Immature natural killer cell (primary cell): Measurements from ENCODE around the gene FOXK1. TPM values are rescaled to one million over a fixed set of nuclear protein-coding genes. Genes with fewer than 3 reads are reported as not detected.

Source experiments
- DNase-seq, 3 donors: peaks; one replicate each; pipeline ENCODE4 v3.0.0; 2022; ENCODE audit warnings: mixed read lengths in 1 of 3
- H3K27ac Mint-ChIP-seq, 6 donors: one replicate each; pipeline ENCODE4 v1.8.0; 2020; ENCODE audit warnings: mixed read lengths in 6 of 6, mild to moderate bottlenecking in 5 of 6, inconsistent platforms in 4 of 6, moderate library complexity in 3 of 6
- H3K27me3 Mint-ChIP-seq, 3 donors: one replicate each; pipeline ENCODE4 v1.8.0; 2020 to 2021; ENCODE audit warnings: low read depth in 3 of 3, mild to moderate bottlenecking in 3 of 3, mixed read lengths in 3 of 3, moderate library complexity in 3 of 3, inconsistent platforms in 1 of 3
- H3K36me3 Mint-ChIP-seq, 3 donors: one replicate each; pipeline ENCODE4 v1.8.0; 2020; ENCODE audit warnings: mixed read lengths in 3 of 3, inconsistent platforms in 2 of 3, mild to moderate bottlenecking in 2 of 3
- H3K4me1 Mint-ChIP-seq, 2 donors: one replicate each; pipeline ENCODE4 v1.8.0; 2020; ENCODE audit warnings: inconsistent platforms in 2 of 2, mild to moderate bottlenecking in 2 of 2, mixed read lengths in 2 of 2, moderate library complexity in 1 of 2
- H3K4me3 Mint-ChIP-seq, 5 donors: one replicate each; pipeline ENCODE4 v1.8.0; 2020; ENCODE audit warnings: mild to moderate bottlenecking in 5 of 5, mixed read lengths in 5 of 5, inconsistent platforms in 3 of 5, moderate library complexity in 3 of 5
- H3K9me3 Mint-ChIP-seq, 6 donors: one replicate each; pipeline ENCODE4 v1.8.0; 2020; ENCODE audit warnings: mild to moderate bottlenecking in 6 of 6, mixed read lengths in 6 of 6, inconsistent platforms in 4 of 6, moderate library complexity in 3 of 6
- polyA plus RNA-seq, 3 donors: library from polyadenylated mRNA; unstranded; fragments of 300-500 nt; fragmentation: Illumina TruSeq; gene quantifications; one replicate each; pipeline ENCODE4 v1.2.3, GENCODE V29; 2021

The FOXK1 gene
- polyA plus RNA-seq, 3 donors from 2014 or later, result 1.1 to 3.4 (median 1.5) TPM

DNA sequence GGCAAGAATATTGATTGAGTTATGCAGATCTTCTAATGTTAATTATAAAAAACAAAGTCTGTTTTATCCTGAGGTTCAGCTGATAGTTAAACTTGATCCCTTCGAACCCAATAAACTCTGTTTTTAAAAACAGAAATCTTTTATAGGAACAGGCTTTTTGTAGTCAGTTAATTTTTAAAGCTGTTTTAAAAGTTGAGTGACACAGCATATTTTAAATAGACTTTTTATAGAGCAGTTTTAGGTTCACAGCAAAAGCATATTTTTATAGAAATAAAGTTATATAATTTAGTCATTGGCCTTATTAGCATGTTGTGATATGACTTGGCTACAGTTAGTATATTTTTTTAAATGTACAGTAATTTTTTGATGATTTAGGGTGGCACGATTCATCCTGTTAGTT, 11.1 kb downstream of the FOXK1 start:
- Mint-ChIP-seq H3K27me3 (no peaks in the 10 kb centered on the region), H3K36me3 (no peaks in the 10 kb centered on the region), H3K4me3 (no peak overlapping the region), H3K27ac (no peak overlapping the region), H3K4me1 (peaks cover 63 to 85% of the 10 kb centered on the region in 2 donors), H3K9me3 (peaks cover 0 to 2% (median 0%) of the 10 kb centered on the region in 6 donors)
- no peak for DNase-seq

DNA sequence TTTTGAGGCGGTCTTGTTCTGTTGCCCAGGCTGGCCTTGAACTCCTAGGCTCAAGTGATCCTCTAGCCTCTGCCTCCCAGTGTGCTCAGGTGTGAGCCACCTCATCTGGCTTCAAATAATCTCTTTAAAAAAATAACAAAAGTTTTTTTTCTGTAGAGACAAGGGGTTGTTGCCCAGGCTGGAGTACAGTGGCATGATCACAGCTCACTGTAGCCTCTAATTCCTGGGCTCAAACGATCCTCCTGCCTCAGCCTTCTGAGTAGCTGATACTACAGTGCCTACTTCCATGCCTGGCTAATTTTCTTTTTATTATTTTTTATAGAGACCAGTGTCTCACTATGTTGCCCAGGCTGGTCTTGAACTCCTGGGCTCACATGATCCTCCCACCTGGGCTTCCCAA, 11.7 kb downstream of the FOXK1 start:
- no peak for DNase-seq
- no peaks in the 10 kb centered on the region for H3K27me3 Mint-ChIP-seq
- H3K4me1 Mint-ChIP-seq, result peaks cover 59 to 83% of the 10 kb centered on the region in 2 donors
- no peak overlapping the region for H3K4me3 Mint-ChIP-seq
- H3K27ac Mint-ChIP-seq, result no peak overlapping the region
- peaks cover 0 to 2% (median 0%) of the 10 kb centered on the region in 6 donors for H3K9me3 Mint-ChIP-seq
- no peaks in the 10 kb centered on the region for H3K36me3 Mint-ChIP-seq

DNA sequence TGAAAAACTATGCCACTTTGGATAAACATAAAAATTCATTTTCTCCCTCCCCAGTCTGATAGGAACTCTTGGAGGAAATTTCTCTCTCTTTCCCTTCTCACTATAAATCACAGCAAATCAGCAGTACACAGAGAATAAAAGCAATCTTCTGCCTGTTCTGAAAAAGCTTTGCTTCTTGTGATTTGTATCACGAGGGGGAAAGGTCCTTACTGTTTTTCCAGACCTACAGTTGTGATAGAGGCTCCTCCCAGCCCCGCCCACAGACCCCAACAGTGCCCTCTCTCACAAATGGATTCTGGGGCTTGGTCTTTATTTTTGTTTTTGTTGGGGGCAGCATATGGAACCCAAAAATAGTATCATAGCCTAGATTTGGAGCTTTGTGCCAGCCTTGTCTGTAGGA, 12.2 kb downstream of the FOXK1 start:
- Mint-ChIP-seq H3K4me1 (peaks cover 55 to 78% of the 10 kb centered on the region in 2 donors), H3K27ac (no peak overlapping the region), H3K36me3 (no peaks in the 10 kb centered on the region), H3K4me3 (no peak overlapping the region), H3K9me3 (peaks cover 0 to 2% (median 0%) of the 10 kb centered on the region in 6 donors), H3K27me3 (no peaks in the 10 kb centered on the region)
- no peak for DNase-seq

DNA sequence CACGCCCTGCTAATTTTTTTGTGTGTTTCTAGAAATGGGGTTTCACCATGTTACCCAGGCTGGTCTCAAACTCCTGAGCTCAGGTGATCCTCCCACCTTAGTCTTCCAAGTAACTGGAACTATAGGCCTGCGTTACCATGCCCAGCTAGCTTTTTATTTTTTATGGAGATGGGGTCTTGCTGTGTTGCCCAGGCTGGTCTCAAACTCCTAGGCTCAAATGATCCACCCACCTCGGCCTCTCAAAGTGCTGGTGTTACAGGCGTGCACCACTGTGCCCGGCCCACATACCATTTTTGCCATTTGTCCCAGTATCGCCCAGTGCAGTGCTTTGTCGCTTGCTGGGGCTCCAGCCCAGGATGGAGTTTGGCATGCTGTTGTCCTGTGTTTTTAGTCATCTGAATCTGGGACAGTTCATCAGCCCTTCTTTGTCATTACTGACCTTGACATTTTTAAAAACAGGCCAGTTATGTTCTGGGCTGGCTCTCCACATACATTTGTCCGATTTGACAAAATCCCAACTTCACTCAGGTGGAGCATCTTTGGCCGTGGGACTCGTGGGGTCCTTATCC, 16.7 kb downstream of the FOXK1 start:
- no peak overlapping the region for H3K4me3 Mint-ChIP-seq
- H3K36me3 Mint-ChIP-seq, result no peaks in the 10 kb centered on the region
- peaks cover 41 to 63% of the 10 kb centered on the region in 2 donors for H3K4me1 Mint-ChIP-seq
- DNase-seq, result no peak
- H3K27me3 Mint-ChIP-seq, result no peaks in the 10 kb centered on the region
- H3K9me3 Mint-ChIP-seq, result no peaks in the 10 kb centered on the region
- peak overlapping the region in 1 of 6 donors; percentile 28 for H3K27ac Mint-ChIP-seq

DNA sequence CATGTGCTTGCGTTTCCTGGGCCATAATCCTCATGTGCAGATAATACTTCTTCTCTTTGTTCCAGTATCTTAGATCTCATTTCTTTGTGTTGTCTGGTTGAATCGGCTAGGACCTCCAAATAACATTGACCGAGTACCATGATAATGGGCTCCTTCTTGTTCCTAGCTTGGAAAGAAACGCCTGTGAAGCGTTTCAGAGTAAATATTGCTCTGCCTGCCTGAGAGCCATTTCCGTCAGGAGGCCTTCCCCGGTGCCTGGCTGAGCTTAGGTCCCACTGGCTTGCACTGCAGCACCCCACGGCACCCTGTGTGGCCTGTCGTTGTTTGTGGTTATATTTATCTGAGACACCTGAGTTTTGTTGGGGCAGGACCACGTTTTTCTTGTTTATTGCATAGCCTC, 17.7 kb downstream of the FOXK1 start:
- peak overlapping the region in 1 of 6 donors; percentile 30 for H3K27ac Mint-ChIP-seq
- peaks cover 38 to 60% of the 10 kb centered on the region in 2 donors for H3K4me1 Mint-ChIP-seq
- H3K9me3 Mint-ChIP-seq, result no peaks in the 10 kb centered on the region
- H3K27me3 Mint-ChIP-seq, result no peaks in the 10 kb centered on the region
- no peaks in the 10 kb centered on the region for H3K36me3 Mint-ChIP-seq
- no peak overlapping the region for H3K4me3 Mint-ChIP-seq
- DNase-seq, result no peak

DNA sequence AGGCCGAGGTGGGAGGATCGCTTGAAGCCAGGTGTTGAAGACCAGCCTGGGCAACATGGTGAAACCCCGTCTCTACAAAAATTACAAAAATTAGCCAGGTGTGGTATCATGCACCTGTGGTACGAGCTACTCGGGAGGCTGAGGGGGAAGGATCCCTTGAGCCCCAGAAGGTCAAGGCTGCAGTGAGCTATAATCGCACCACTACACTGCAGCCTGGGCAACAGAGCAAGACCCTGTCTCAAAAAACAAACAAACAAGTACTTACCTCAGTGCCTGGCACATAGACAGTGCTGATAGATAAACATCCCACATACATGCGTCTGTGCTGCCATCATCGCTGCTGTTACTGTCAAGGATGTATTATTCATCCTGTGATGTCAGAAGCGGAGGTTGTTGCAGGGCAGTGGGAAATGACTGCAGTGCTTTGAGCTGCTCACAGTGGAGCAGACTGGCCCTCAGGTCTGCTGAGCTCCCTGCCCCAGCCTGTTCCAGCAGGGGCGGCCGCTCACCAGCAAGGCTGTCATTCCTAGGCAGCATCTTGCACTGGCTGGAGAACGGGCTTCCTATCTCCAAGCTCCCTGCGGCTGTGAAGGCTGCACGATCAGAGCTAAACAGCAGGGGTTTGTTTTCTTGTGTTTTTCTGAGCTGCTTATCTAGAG, 18.6 kb downstream of the FOXK1 start:
- Mint-ChIP-seq H3K27ac (no peak overlapping the region), H3K4me1 (peaks cover 38 to 63% of the 10 kb centered on the region in 2 donors), H3K27me3 (peaks cover 0 to 3% (median 2%) of the 10 kb centered on the region in 3 donors), H3K36me3 (no peaks in the 10 kb centered on the region), H3K9me3 (no peaks in the 10 kb centered on the region), H3K4me3 (no peak overlapping the region)
- DNase-seq, result no peak

DNA sequence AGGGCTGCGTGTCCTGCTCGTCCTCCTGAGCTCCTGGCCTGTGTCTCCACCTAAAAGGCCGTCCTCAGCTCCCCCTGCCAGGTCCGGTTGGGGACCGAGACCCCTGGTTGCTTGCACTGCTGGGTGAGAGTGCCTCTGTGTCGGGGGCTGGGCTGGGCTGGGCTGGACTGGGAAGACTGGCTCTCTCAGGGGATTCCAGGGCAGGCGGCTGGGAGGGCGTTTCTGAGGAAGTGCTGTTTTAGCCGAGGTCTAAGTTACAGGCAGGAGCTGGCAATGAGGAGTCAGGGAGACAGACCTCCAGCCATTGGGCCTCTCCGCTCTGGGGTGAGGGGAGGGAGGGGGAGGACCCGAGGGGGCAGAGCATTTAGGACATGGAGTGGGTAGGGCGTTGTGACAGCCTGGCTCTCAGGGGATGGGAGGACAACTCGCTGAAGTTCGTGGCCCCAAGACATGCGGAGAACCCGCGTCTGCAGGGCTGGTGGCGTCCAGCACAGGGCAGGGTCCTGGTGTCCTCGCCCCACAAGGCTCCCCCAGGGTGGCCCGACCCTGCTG, 20.9 kb downstream of the FOXK1 start:
- H3K4me3 Mint-ChIP-seq, result peak overlapping the region in 1 of 5 donors; percentile 10
- H3K27ac Mint-ChIP-seq, result no peak overlapping the region
- peaks cover 0 to 4% (median 3%) of the 10 kb centered on the region in 3 donors for H3K27me3 Mint-ChIP-seq
- peaks cover 37 to 68% of the 10 kb centered on the region in 2 donors for H3K4me1 Mint-ChIP-seq
- no peaks in the 10 kb centered on the region for H3K9me3 Mint-ChIP-seq
- DNase-seq, result no peak
- no peaks in the 10 kb centered on the region for H3K36me3 Mint-ChIP-seq

DNA sequence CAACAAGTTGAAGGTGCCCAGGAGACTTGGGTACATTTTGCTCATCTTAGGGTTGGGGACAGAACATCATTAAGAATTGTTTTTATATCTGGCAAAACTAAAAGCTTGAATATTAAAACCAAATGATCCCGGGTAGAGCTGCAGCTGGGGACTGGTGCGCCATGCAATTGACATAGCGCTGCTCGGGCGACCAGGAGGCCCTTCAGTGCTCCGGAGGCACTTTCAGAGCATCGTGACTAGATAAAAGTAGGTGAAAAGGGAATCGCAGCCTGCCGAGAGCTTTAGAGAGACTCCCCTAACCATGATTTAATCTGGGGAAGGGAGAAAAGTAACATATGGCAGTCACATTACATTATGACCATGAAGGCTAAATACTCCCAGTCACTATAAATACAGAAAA, 21.4 kb downstream of the FOXK1 start:
- Mint-ChIP-seq H3K9me3 (no peaks in the 10 kb centered on the region), H3K4me3 (peak overlapping the region in 1 of 5 donors; percentile 10), H3K27me3 (peaks cover 0 to 4% (median 3%) of the 10 kb centered on the region in 3 donors), H3K4me1 (peaks cover 41 to 68% of the 10 kb centered on the region in 2 donors), H3K36me3 (no peaks in the 10 kb centered on the region), H3K27ac (no peak overlapping the region)
- DNase-seq, result no peak

DNA sequence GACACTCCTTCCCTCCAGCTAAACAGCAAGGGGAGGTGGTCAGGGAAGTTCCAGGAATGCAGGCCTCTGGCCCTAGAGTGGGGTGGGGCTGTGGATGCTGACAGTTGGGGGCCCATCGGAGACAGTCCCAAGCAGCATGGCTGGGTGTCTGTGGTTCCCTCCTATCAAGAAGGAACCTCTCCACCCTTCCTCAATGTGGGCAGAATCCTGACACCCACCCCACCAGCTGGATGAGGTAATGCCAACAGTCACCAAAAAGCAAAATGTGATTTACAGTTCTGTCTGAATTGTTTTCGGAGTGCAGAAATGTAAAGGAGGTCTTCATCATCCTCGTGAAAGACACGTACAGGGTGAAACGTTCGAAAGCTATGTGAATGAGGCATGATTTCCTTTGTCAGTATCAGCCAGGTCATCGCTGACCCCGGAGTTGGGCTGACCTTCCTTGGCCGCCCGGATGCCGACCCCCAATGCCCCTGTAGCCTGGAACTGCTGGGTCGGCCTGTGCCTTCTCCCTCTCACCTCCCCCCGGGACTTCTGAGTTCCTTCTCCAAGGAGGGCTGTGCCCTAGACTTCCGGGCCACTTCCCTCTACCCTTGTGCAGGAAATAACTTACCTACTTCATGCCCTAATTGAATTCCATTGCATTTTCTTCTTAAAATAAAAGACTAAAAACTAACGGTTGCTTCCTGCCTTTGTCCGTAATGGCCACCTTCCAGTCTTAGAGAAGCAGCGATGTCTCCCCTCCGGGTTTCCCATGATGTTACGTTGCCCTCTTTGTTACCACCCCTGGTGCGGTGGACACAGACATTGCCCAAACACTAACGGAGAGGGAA, 24.5 kb downstream of the FOXK1 start:
- Mint-ChIP-seq H3K4me1 (peaks cover 45 to 58% of the 10 kb centered on the region in 2 donors), H3K36me3 (no peaks in the 10 kb centered on the region), H3K27ac (no peak overlapping the region), H3K27me3 (peaks cover 0 to 6% (median 3%) of the 10 kb centered on the region in 3 donors), H3K9me3 (no peaks in the 10 kb centered on the region), H3K4me3 (peak overlapping the region in 1 of 5 donors; percentile 14)
- DNase-seq, result no peak

DNA sequence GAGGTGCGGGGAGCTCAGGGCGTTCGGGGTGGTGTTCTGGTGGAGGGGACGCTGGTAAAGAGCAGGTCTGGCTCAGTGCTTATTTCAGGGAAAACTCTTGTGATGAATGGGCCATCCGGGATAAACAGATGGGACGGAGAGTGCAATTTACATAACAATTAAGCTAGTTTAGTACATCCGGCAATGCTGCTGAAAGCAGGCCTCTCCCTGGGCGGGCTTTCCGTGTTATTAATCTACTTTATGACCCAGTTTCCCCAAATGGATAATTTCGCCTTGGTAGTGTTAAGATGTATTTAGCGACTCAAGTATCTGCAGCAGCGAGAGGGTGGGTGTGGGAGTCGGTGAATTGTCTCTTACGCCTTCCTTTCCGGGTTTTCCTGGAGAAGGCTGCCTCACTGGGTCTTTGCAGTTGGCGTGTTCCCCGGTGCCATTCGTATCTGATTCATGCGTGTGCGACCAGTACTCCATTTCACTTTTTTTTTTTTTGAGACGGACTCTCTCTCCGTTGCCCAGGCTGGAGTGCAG, 25.2 kb downstream of the FOXK1 start:
- Mint-ChIP-seq H3K9me3 (no peaks in the 10 kb centered on the region), H3K4me1 (peaks cover 49 to 65% of the 10 kb centered on the region in 2 donors), H3K27ac (no peak overlapping the region), H3K36me3 (no peaks in the 10 kb centered on the region), H3K4me3 (peak overlapping the region in 1 of 5 donors; percentile 14), H3K27me3 (peaks cover 0 to 6% (median 3%) of the 10 kb centered on the region in 3 donors)
- no peak for DNase-seq

DNA sequence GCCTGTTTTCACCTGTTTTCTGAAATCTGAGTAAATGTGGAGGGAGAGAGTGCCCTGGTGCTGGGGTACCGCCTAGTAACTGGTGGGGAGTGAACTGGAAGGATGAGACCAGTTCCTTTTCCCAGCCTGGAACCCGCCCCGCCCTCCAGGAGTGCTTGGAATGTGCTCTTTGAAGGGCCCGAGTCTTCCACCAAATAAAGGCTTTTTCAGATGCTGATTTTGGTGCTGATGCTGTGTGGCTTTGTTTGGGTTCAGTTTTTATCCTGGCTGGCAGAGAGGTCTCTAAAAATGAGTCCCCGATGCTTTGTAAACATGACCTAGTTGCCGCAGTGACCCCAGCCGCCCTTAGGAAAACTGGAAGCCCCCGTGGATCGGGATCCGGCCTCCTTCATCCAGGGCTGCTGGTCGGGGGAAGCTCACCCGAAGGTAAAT, 25.9 kb downstream of the FOXK1 start:
- peaks cover 51 to 72% of the 10 kb centered on the region in 2 donors for H3K4me1 Mint-ChIP-seq
- H3K4me3 Mint-ChIP-seq, result no peak overlapping the region
- H3K9me3 Mint-ChIP-seq, result no peaks in the 10 kb centered on the region
- H3K27me3 Mint-ChIP-seq, result peaks cover 0 to 6% (median 3%) of the 10 kb centered on the region in 3 donors
- H3K36me3 Mint-ChIP-seq, result no peaks in the 10 kb centered on the region
- H3K27ac Mint-ChIP-seq, result peak overlapping the region in 1 of 6 donors; percentile 34
- no peak for DNase-seq

DNA sequence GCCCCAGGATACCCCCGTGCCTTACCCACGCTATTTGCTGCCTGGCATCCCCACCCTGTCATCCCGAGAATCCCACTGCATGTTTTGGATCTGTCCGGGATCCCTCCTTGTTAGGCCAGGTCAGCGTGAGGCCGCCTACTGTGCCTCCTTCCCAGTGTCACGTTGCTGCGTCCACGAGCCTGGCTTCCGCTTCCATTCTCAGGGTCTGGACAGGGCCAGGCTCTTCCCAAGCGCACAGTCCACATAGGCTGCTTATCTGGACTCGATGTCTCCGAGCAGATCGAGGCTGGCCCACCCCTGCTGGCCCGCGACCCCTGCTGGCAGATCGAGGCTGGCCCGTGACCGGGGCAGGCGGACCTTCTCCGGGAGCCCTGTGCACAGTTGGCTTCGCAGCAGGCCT, 27.1 kb downstream of the FOXK1 start:
- no peaks in the 10 kb centered on the region for H3K36me3 Mint-ChIP-seq
- H3K4me3 Mint-ChIP-seq, result no peak overlapping the region
- DNase-seq, result no peak
- H3K9me3 Mint-ChIP-seq, result no peaks in the 10 kb centered on the region
- peaks cover 54 to 73% of the 10 kb centered on the region in 2 donors for H3K4me1 Mint-ChIP-seq
- H3K27ac Mint-ChIP-seq, result no peak overlapping the region
- peaks cover 0 to 6% (median 3%) of the 10 kb centered on the region in 3 donors for H3K27me3 Mint-ChIP-seq

DNA sequence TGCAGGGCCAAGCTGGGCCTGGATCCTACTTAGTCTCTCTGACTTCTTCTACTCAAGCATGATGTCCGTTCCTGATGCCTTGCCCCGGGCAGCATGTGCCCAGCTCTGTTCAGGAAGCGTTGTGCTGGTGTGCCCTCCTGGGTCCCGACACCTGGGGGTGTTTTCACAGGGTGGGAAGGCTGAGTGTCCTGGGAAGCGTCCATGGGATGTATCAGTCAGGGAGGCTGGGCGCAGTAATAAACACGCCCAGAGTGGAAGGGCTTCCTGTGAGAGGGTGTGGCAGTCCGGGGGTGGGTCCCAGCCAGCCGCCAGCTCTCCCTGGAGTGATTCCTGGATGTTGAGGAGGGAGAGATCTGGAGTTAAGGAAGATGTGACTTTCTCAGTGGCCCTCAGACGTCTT, 29.0 kb downstream of the FOXK1 start:
- Mint-ChIP-seq H3K4me1 (peaks cover 64 to 74% of the 10 kb centered on the region in 2 donors), H3K27ac (peak overlapping the region in 1 of 6 donors; percentile 44), H3K9me3 (no peaks in the 10 kb centered on the region), H3K36me3 (no peaks in the 10 kb centered on the region), H3K4me3 (no peak overlapping the region), H3K27me3 (peaks cover 0 to 4% (median 0%) of the 10 kb centered on the region in 3 donors)
- DNase-seq, result no peak
